ENCODE measurements around the gene MSH2.

The MSH2 gene

DNA sequence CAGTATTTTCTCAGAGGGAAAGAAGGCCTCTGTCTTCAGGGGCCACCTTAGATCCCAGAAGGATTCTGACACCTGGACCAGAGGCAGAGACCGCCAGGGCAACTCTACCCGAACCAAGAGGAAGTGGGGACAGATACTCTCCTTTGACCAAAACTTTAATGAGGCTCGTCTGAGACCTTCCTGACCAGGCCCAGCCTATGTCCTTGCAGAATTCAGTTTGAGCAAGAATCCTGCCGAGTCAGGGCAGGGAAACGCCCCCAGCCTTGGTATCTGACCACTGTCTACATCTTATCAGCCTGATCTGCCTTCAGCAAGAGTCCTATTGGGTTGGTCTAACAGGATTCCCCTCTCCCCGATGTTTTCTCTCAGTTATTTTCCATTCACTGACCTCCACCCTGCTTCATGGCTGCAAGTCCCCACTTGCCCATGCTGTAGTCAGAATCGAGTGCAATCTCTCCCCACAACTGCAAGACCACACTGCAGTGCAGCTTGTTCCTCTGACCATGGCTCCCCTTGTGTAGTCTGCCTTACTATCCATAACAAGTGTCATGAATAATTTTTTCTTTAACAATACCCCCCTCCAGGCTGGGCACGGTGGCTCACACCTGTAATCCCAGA lies 95.0 kb downstream of the MSH2 start:
- Histone ChIP-seq H3K27me3 (ENCODE audit: insufficient read depth, low read length) (no peaks in the 10 kb centered on the region), H3F3A (ENCODE audit: insufficient read depth, low read length) (no peaks in the 10 kb centered on the region), H3K27ac (ENCODE audit: low read depth, low read length, poor library complexity, severe bottlenecking) (no peak overlapping the region), H3K9ac (ENCODE audit: low read length) (no peak overlapping the region), H3K9me3 (ENCODE audit: low read length) (peaks cover 13% of the 10 kb centered on the region), H2AFZ (ENCODE audit: low read length) (no peak overlapping the region), H3K79me2 (ENCODE audit: insufficient read depth, low read length) (no peaks in the 10 kb centered on the region), H4K20me1 (ENCODE audit: insufficient read depth, low read length) (no peaks in the 10 kb centered on the region), H3K36me3 (ENCODE audit: insufficient read depth, low read length) (no peaks in the 10 kb centered on the region), H3K4me3 (ENCODE audit: low read depth, low read length, poor library complexity, severe bottlenecking) (no peak overlapping the region), H3K4me1 (ENCODE audit: insufficient read depth, low read length, severe bottlenecking) (peaks cover 26% of the 10 kb centered on the region), H3K9me2 (ENCODE audit: low read depth, low read length) (no peaks in the 10 kb centered on the region), H3K4me2 (ENCODE audit: low read length) (no peak overlapping the region)
- TF ChIP-seq, protein P1, sequence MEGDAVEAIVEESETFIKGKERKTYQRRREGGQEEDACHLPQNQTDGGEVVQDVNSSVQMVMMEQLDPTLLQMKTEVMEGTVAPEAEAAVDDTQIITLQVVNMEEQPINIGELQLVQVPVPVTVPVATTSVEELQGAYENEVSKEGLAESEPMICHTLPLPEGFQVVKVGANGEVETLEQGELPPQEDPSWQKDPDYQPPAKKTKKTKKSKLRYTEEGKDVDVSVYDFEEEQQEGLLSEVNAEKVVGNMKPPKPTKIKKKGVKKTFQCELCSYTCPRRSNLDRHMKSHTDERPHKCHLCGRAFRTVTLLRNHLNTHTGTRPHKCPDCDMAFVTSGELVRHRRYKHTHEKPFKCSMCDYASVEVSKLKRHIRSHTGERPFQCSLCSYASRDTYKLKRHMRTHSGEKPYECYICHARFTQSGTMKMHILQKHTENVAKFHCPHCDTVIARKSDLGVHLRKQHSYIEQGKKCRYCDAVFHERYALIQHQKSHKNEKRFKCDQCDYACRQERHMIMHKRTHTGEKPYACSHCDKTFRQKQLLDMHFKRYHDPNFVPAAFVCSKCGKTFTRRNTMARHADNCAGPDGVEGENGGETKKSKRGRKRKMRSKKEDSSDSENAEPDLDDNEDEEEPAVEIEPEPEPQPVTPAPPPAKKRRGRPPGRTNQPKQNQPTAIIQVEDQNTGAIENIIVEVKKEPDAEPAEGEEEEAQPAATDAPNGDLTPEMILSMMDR (IDR thresholded peaks at IDR 0.05; ENCODE audit: low read length): no peak
- TF ChIP-seq EZH2 (IDR thresholded peaks at IDR 0.05; ENCODE audit: borderline replicate concordance, low read length): no peak

GRCh38 chr2:47499093-47499492 lies 96.1 kb downstream of the MSH2 start:
- no peak overlapping the region for H3K4me2 ChIP-seq (ENCODE audit: low read length)
- no peaks in the 10 kb centered on the region for H4K20me1 ChIP-seq (ENCODE audit: insufficient read depth, low read length)
- H3F3A ChIP-seq (ENCODE audit: insufficient read depth, low read length): no peaks in the 10 kb centered on the region
- peaks cover 37% of the 10 kb centered on the region for H3K4me1 ChIP-seq (ENCODE audit: insufficient read depth, low read length, severe bottlenecking)
- H3K9me3 ChIP-seq (ENCODE audit: low read length): peaks cover 13% of the 10 kb centered on the region
- H3K79me2 ChIP-seq (ENCODE audit: insufficient read depth, low read length): no peaks in the 10 kb centered on the region
- no peak overlapping the region for H3K27ac ChIP-seq (ENCODE audit: low read depth, low read length, poor library complexity, severe bottlenecking)
- H3K4me3 ChIP-seq (ENCODE audit: low read depth, low read length, poor library complexity, severe bottlenecking): no peak overlapping the region
- H3K36me3 ChIP-seq (ENCODE audit: insufficient read depth, low read length): no peaks in the 10 kb centered on the region
- no peak overlapping the region for H2AFZ ChIP-seq (ENCODE audit: low read length)
- no peaks in the 10 kb centered on the region for H3K9me2 ChIP-seq (ENCODE audit: low read depth, low read length)
- no peaks in the 10 kb centered on the region for H3K27me3 ChIP-seq (ENCODE audit: insufficient read depth, low read length)
- no peak overlapping the region for H3K9ac ChIP-seq (ENCODE audit: low read length)
- TF ChIP-seq EZH2 (IDR thresholded peaks at IDR 0.05; ENCODE audit: borderline replicate concordance, low read length): no peak
- TF ChIP-seq, protein P1 (IDR thresholded peaks at IDR 0.05; ENCODE audit: low read length): no peak

DNA sequence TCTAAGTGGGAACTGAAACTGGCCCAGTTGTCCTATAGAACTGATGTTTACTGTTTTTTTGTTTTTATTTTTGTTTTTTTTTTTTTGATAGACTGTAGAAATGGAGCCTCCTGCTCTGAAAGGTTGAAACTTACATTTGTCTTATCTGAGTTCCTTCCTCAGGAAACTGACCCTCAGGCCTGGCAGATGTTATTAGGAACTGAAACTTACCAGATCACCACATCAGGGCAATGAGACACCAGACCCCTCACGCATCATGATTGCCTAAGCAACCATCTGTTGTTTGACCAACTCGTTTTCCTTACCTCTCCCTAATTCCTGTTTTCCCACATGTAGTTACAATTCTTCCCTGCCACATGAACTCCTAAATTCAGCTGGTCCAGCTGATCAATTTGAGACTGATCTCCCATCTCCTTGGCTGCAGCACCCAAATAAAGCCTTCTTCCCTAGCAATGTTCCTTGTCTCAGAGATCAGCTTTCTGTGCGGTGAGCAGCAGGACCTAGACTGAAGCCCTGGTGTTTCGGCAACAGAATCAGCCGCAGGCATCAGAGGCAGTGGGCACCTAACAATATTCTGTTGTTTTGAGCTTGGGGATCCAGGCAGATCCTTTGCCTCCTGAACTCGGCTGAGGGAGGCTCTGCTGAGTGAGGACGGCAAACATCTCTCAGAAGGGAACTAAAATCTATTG lies 96.8 kb downstream of the MSH2 start:
- Histone ChIP-seq H3K4me1 (ENCODE audit: insufficient read depth, low read length, severe bottlenecking) (peaks cover 44% of the 10 kb centered on the region), H4K20me1 (ENCODE audit: insufficient read depth, low read length) (no peaks in the 10 kb centered on the region), H3K4me2 (ENCODE audit: low read length) (no peak overlapping the region), H3K9ac (ENCODE audit: low read length) (no peak overlapping the region), H3F3A (ENCODE audit: insufficient read depth, low read length) (no peaks in the 10 kb centered on the region), H3K9me2 (ENCODE audit: low read depth, low read length) (no peaks in the 10 kb centered on the region), H3K27ac (ENCODE audit: low read depth, low read length, poor library complexity, severe bottlenecking) (no peak overlapping the region), H3K4me3 (ENCODE audit: low read depth, low read length, poor library complexity, severe bottlenecking) (no peak overlapping the region), H3K36me3 (ENCODE audit: insufficient read depth, low read length) (peaks cover 2% of the 10 kb centered on the region; the same call in 1 of the 2 replicates), H3K79me2 (ENCODE audit: insufficient read depth, low read length) (no peaks in the 10 kb centered on the region), H3K9me3 (ENCODE audit: low read length) (peaks cover 15% of the 10 kb centered on the region), H3K27me3 (ENCODE audit: insufficient read depth, low read length) (no peaks in the 10 kb centered on the region), H2AFZ (ENCODE audit: low read length) (no peak overlapping the region)
- TF ChIP-seq, protein P1 (IDR thresholded peaks at IDR 0.05; ENCODE audit: low read length): no peak
- TF ChIP-seq EZH2 (IDR thresholded peaks at IDR 0.05; ENCODE audit: borderline replicate concordance, low read length): no peak

Data from OCI-LY1 (cell line).